Mononuclear cell (primary cell): ENCODE data around the gene SLC25A22. TPM values are rescaled to one million over a fixed set of nuclear protein-coding genes. Genes with fewer than 3 reads are reported as not detected.

Source experiments
- H3K27me3 ChIP-seq: 2 replicates; pipeline ENCODE4 v1.6.0; 2011; ENCODE audit warnings: low read length, control low read depth; ENCODE audit not compliant: insufficient read depth
- H3K4me1 ChIP-seq: 2 replicates; pipeline ENCODE4 v1.5.1; 2011; ENCODE audit warnings: mild to moderate bottlenecking, low read length, control low read depth; ENCODE audit not compliant: insufficient read depth
- H3K4me3 ChIP-seq: 2 replicates; pipeline ENCODE4 v1.5.1; 2011; ENCODE audit warnings: mild to moderate bottlenecking, low read length, moderate library complexity
- H3K9me3 ChIP-seq: 2 replicates; pipeline ENCODE4 v1.5.1; 2011; ENCODE audit warnings: low read depth, mild to moderate bottlenecking, control low read depth, low read length
- total RNA-seq: library from RNA; depleted of rRNA; stranded (reverse); fragments of >200 nt; gene quantifications from one replicate; pipeline ENCODE4 v1.2.3, GENCODE V29; 2012

Gene SLC25A22
- total RNA-seq, 1 donor: 3.5 TPM

GRCh38 chr11:782264-783174 lies 15.6 kb downstream of the SLC25A22 start:
- no peaks in the 10 kb centered on the region for H3K9me3 ChIP-seq
- H3K4me1 ChIP-seq: peaks cover 11% of the 10 kb centered on the region
- H3K27me3 ChIP-seq: no peaks in the 10 kb centered on the region
- no peak overlapping the region for H3K4me3 ChIP-seq

- H3K4me3 ChIP-seq: no peak overlapping the region
- H3K9me3 ChIP-seq: no peaks in the 10 kb centered on the region
- H3K27me3 ChIP-seq: no peaks in the 10 kb centered on the region
- peaks cover 30% of the 10 kb centered on the region for H3K4me1 ChIP-seq
Observed at GRCh38 chr11:779955-780532, 18.0 kb downstream of the SLC25A22 start.

- Histone ChIP-seq H3K27me3 (no peaks in the 10 kb centered on the region), H3K4me3 (no peak overlapping the region), H3K4me1 (peaks cover 30% of the 10 kb centered on the region), H3K9me3 (no peaks in the 10 kb centered on the region)
Observed at GRCh38 chr11:778976-779954, 18.8 kb downstream of the SLC25A22 start.

GRCh38 chr11:777288-778255 lies 20.5 kb downstream of the SLC25A22 start, which contains the start of gene GATD1:
Gene GATD1, minus strand, starts transcription at chr11:777487. Its CDS starts 25 bp downstream, at chr11:777462.
- Histone ChIP-seq H3K9me3 (no peaks in the 10 kb centered on the region), H3K27me3 (no peaks in the 10 kb centered on the region), H3K4me1 (peaks cover 30% of the 10 kb centered on the region), H3K4me3 (peak within 1 kb of the TSS; percentile 63)

GRCh38 chr11:776561-777287 lies 21.4 kb downstream of the SLC25A22 start:
- Histone ChIP-seq H3K27me3 (no peaks in the 10 kb centered on the region), H3K4me3 (peak overlapping the region; percentile 63), H3K4me1 (peaks cover 30% of the 10 kb centered on the region), H3K9me3 (no peaks in the 10 kb centered on the region)

- Histone ChIP-seq H3K27me3 (no peaks in the 10 kb centered on the region), H3K4me1 (peaks cover 30% of the 10 kb centered on the region), H3K9me3 (no peaks in the 10 kb centered on the region), H3K4me3 (peak overlapping the region; percentile 43)
Observed at GRCh38 chr11:776263-776560, 21.9 kb downstream of the SLC25A22 start.

GRCh38 chr11:774873-775592 lies 23.0 kb downstream of the SLC25A22 start:
- H3K27me3 ChIP-seq: no peaks in the 10 kb centered on the region
- H3K4me1 ChIP-seq: peaks cover 30% of the 10 kb centered on the region

GRCh38 chr11:773830-774229 lies 24.3 kb downstream of the SLC25A22 start:
- H3K9me3 ChIP-seq: no peaks in the 10 kb centered on the region
- H3K4me3 ChIP-seq: no peak overlapping the region
- no peaks in the 10 kb centered on the region for H3K27me3 ChIP-seq
- H3K4me1 ChIP-seq: peaks cover 28% of the 10 kb centered on the region

More at GRCh38 chr11:774873-775592, 23.0 kb downstream of the SLC25A22 start:
- no peak overlapping the region for H3K4me3 ChIP-seq
- no peaks in the 10 kb centered on the region for H3K9me3 ChIP-seq

GRCh38 chr11:773425-773824 lies 24.7 kb downstream of the SLC25A22 start:
- H3K27me3 ChIP-seq: no peaks in the 10 kb centered on the region
- H3K9me3 ChIP-seq: no peaks in the 10 kb centered on the region
- H3K4me3 ChIP-seq: no peak overlapping the region
- H3K4me1 ChIP-seq: peaks cover 24% of the 10 kb centered on the region

- peaks cover 19% of the 10 kb centered on the region for H3K4me1 ChIP-seq
- no peak overlapping the region for H3K4me3 ChIP-seq
- H3K9me3 ChIP-seq: no peaks in the 10 kb centered on the region
- H3K27me3 ChIP-seq: no peaks in the 10 kb centered on the region
Observed at GRCh38 chr11:772429-773390, 25.4 kb downstream of the SLC25A22 start.

- H3K4me1 ChIP-seq: peaks cover 18% of the 10 kb centered on the region
- no peaks in the 10 kb centered on the region for H3K9me3 ChIP-seq
- no peaks in the 10 kb centered on the region for H3K27me3 ChIP-seq
- H3K4me3 ChIP-seq: no peak overlapping the region
Observed at GRCh38 chr11:771617-772204, 26.4 kb downstream of the SLC25A22 start.
